Activated effector memory CD4-positive, alpha-beta T cell treated with Interleukin-2 at 50 U/mL for 16 hours (primary cell): ENCODE data around the gene PRODH.
"Not testable (repeated sequence)": the region's sequence is repeated elsewhere in the genome, so short reads cannot be mapped to it uniquely, and the experiment has no call there.

Experiments used
- DNase-seq: peaks from one replicate; pipeline ENCODE4 v3.0.0-alpha.2; 2020

The PRODH gene, protein sequence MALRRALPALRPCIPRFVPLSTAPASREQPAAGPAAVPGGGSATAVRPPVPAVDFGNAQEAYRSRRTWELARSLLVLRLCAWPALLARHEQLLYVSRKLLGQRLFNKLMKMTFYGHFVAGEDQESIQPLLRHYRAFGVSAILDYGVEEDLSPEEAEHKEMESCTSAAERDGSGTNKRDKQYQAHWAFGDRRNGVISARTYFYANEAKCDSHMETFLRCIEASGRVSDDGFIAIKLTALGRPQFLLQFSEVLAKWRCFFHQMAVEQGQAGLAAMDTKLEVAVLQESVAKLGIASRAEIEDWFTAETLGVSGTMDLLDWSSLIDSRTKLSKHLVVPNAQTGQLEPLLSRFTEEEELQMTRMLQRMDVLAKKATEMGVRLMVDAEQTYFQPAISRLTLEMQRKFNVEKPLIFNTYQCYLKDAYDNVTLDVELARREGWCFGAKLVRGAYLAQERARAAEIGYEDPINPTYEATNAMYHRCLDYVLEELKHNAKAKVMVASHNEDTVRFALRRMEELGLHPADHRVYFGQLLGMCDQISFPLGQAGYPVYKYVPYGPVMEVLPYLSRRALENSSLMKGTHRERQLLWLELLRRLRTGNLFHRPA

DNA sequence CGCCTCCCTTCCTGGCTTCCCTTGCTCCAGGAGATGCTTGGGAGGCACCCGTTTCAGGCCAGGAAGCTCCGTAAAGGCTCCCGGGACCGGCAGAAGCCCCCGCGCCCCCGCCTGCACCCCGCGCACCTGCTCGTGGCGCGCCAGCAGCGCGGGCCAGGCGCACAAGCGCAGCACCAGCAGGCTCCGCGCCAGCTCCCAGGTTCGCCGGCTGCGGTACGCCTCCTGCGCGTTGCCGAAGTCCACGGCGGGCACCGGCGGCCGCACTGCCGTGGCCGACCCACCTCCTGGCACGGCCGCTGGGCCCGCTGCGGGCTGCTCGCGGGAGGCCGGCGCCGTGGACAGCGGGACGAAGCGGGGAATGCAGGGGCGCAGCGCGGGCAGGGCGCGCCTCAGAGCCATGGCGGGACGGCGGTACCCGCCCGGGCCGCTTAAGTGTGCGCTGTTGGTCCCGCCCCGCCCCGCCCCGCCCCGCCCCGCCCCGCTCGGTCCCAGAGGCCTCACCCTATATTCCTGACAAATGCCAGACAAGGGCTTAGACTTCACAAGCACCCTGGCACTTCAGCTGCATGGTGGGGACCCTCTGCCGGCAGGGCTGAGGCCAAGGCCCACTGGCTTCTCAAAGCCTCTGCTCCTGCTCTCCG, at the start of gene PRODH:
PRODH (minus strand) TSS at position 405 of the 641 bp plus-strand sequence; CDS start at position 399, 6 bp downstream.
- DNase-seq, result no peak

DNA sequence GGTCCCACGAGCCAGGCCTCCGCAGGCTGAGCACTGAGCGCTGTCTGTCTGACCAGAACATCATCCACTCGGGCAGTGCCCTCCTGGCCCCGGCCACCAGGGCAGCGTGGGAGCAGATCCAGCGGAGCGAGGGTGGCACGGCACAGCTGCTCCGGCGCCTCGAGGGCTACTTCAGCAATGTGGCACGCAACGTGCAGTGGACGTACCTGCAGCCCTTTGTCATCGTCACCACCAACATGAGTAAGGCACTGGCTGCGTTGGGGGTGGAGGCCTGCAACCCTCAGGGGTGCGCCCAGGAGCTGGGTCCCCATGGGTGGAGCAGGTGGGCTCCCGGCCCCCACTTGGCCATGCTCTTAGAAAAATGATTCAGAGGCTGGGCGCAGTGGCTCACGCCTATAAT, 49.7 kb upstream of the PRODH start:
- DNase-seq, result no peak

- no peak for DNase-seq
Measured at GRCh38 chr22:18984564-18984963, 48.5 kb upstream of the PRODH start.

- DNase-seq, result no peak
Measured at GRCh38 chr22:18983120-18983651, 47.1 kb upstream of the PRODH start.

GRCh38 chr22:18980829-18981228, 44.7 kb upstream of the PRODH start:
- no peak for DNase-seq

GRCh38 chr22:18979957-18980356, 43.9 kb upstream of the PRODH start:
- no peak for DNase-seq

- DNase-seq, result no peak
Measured at GRCh38 chr22:18978506-18978905, 42.4 kb upstream of the PRODH start.

DNA sequence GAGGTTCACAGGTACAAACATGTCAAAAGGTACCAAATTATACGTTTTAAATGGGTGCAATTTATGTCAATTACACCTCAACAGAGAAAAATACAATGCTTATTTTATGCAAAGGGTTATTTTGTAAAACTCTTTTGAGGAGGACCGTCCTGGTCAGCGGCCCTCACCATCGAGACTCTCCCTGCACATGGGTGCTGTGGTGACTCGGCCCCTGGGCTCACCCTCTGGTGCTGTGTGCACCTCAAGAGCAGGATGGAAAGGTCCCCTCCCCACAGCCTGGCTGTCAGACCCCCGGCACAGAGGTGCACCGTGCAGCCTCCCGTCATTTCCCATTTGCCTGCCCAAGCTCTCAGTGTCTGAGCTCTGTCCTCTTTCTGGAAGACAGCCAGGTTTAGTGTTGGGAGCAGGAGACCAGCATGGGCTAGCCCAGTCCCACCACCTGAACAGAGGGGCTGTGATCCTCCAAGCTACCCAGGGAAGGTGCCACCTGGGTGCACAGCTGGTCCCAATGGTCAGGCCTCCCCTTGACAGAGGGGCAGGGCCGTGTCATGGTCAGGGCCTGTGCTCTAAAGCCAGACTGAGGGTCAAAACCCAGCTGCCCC, 41.8 kb upstream of the PRODH start:
- DNase-seq, result no peak

DNA sequence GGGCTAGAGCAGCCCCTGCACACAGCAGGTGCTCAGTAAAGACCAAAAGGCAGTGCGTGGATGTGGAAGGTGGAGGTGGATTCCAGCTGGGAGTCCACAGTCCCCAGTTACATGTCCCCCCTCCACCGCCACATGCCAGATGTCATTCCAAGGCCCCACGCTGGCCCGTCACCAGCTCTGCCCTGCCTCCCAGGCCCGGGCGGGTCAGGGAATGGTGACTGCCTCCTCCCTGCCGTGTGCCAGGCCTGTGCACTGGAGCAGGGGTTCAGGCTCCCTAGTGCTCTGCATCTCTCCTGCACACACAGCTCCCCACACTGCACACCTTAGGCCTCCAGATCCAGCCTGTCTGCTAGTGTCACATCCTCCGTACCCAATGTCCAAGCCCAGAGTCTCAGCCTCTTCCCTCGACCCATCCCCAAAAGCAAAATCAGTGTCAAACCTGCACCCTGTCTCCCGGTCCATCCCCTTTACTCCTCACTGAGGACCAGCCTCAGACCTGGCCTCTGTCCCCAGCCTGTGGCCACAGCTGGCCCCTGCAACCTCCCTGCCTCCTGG, 40.2 kb upstream of the PRODH start:
- no peak for DNase-seq

DNA sequence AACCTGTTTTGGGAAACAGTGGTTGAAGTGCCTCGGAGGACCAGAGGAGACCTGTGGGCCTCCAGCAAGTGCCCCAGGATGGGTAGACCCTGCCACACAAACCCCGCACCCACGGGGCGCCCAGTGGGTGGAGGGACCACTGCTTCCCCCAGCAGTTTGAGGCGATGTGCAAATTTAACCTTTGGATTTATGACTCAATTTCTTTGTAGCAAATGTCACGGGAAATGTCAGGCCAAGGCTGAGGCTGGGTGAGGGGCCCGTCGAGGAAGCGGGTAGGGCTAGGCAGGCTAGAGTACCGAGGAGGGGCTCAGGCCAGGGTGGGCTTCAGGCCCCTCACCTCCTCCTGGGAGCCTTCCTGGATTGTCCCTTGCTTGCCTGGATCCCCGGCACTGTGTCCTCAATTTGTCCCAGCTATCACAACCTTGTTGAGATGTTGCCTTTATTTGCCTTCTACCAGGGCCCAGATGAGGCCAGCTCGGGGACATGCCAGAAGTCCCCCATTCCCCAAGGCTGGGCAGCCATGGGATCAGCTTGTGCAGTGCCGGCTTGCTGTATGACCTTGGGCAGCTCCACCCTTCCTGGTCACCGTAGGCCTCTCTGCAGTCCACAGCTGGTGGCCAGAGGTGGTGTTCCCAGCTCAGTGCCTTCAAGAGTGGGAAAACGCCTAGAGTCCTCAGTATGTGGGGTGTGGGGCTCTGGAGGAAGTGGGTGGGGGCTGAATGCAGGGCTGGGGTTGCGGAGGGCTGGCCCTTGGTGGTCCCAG, 39.5 kb upstream of the PRODH start:
- DNase-seq, result no peak

DNA sequence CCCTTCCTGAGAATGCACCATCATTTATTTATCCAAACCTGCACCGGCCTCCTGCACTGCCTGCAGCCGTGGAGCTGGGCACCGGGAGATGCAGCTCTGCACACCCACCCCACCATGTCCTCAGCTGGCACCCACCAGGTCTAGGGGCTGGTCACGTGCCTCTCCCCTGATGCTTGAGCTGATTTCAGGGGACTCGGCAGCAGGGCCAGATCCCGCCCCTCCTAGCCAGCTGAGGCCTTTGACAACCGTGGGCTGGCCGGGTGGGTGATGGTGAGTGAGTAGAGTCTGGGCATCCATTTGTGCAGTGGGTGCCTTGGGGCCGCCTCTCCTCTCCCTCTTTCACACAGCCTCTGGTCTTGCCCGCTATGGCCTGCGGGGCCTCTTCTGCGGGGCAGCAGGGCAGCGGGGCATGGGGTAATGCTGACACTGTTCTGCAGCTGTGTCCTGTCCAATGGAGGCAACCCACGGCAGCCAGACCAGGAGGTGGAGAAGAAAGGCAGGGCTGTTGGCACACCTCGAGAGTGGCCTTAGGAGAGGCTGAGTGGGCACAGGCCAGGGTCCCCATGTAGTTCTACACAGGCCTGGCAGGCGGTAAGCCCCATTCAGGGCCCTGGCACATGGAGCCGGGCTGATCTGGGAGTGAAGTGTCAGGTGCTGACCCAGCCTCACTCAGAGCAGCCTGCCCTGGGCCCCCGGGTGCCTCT, 38.5 kb upstream of the PRODH start:
- DNase-seq, result no peak

GRCh38 chr22:18973264-18974031, 37.4 kb upstream of the PRODH start:
- DNase-seq, result no peak

DNA sequence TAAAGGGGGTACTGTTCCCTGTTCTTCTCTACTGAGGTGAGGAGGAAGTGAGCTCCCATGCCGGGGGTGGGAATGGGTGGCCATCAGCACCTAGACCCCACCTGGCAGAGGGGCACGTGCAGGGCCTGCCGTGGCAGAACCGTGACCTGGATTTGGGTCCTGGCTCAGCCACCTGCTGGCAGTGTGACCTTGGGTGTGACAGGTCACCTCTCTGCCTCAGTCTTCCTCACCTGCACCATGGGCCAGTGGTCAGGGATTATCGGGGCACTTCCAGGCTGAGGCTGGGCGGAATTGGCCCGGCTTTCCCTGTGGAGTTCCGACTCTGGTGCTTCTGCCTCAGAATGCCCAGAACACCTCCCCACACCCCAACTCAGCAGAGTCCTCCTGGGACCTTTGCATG, 36.5 kb upstream of the PRODH start:
- DNase-seq, result not testable (repeated sequence)

DNA sequence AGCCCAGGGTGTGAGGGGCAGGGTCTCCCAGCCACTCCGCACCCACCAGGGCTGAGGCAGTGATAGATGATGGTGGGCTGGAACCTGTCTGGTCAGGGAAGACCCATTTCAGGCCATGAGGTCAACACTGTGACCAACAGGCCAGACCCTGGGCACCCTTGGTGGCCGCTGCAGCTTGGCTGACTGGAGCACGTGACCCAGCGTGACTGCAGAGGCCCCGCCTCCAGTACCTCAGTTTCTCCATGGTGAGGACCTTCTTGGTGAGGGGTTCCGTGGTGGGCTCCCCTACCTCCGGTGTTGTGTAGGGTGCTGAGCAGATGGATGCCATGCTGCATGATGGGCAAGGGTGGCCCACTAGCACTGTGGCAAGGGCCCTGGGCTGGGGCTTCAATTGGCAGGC, 35.9 kb upstream of the PRODH start:
- DNase-seq, result not testable (repeated sequence)

DNA sequence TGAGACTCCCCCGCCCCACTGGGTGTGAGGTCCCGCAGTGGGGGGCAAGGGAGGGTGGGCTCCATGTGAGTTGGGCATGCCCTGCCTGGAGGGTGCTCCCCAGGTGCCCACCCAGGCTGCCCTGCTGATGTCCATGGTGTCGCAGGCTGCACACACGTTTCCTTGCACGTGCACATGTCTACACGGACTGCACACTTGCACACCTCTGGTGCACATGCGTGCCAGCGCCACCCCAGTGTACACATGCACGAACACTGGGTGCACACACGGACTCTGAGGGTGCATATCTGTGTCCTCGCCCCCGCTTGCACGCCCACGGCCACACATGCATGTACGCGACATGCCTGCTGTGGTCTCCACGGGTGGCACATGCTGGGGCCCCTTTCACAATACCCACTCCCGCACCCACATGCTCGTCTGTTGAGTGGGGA, 35.2 kb upstream of the PRODH start:
- DNase-seq, result no peak

DNA sequence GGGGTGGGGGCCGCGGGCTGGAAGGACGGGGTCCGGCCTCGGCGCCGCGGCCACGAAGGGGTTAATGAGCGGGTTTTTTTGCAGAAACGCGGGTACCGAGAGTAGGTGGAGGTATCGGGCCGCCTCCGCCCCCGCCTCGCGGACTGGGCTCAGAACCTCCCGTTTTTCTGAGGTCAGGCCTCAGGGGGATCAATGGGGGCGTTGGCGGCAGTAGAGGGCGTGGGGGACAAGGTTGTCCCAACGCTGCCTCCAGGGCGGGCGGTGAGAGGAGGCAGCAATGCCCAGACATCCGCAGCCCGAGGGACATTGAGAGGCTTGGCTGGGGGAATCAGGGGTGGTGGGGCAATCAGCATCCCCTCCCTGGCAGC, 34.8 kb upstream of the PRODH start:
- DNase-seq, result no peak

DNA sequence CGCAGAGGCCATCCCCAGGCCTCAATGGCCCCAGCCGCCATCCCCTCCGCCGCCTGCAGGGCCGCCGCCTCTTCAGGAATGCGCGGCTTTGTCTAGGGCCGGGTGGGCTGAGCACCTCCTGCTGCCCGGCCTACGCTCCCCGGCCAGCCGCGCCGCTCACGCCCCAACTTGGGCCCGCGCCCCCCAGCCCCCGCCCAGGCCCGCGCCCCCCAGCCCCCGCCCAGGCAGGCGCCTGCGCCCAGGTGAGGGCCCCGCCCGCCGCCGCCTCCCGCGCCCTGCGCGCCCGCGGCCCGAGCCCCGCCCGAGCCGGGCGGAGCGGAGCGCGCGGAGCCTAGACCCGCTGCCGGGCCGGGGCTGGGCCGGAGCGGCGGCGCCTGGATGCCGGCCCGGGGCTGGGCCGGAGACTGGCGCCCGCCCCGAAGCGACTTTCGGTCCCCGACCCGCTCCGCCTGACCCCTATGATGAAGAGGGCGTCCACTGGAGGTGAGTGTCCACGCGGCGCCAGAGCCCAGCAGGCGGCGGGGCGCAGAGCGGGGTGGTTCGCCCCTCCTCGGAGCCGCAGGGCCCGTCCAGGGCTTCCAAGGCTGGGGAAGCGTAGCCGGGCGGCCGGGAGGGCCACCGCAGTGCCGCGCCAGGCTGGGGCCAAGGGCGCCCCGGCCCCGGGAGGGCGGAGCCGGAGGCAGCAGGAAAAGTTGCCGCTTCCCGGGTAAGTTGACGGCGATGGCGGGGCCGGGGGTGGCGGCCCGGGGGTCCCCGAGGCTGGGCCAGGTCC, 34.3 kb upstream of the PRODH start:
- no peak for DNase-seq

GRCh38 chr22:18969158-18969942, 33.3 kb upstream of the PRODH start:
- not testable (repeated sequence) for DNase-seq
